Astrocyte of the cerebellum (primary cell): ENCODE data around the gene KIRREL3.

Source experiments
- DNase-seq: peaks from one replicate; pipeline ENCODE4 v3.0.0-alpha.2; 2011; ENCODE audit warnings: low read depth
- H3K4me3 ChIP-seq: 2 replicates; pipeline ENCODE4 v1.5.1; 2011; ENCODE audit warnings: mild to moderate bottlenecking, low read depth, low read length, moderate library complexity
- in situ Hi-C: cut with HindIII; loops from 2 replicates; pipeline ENCODE4 v1.10.0; 2017; ENCODE audit warnings: low sequenced_read_pairs
- TF ChIP-seq, protein P1 (sequence below): IDR thresholded peaks from 2 replicates; pipeline ENCODE4 v1.5.1; 2012; ENCODE audit warnings: low read length, low read depth, moderate library complexity, mild to moderate bottlenecking; ENCODE audit errors: missing control alignments

KIRREL3 gene

DNA sequence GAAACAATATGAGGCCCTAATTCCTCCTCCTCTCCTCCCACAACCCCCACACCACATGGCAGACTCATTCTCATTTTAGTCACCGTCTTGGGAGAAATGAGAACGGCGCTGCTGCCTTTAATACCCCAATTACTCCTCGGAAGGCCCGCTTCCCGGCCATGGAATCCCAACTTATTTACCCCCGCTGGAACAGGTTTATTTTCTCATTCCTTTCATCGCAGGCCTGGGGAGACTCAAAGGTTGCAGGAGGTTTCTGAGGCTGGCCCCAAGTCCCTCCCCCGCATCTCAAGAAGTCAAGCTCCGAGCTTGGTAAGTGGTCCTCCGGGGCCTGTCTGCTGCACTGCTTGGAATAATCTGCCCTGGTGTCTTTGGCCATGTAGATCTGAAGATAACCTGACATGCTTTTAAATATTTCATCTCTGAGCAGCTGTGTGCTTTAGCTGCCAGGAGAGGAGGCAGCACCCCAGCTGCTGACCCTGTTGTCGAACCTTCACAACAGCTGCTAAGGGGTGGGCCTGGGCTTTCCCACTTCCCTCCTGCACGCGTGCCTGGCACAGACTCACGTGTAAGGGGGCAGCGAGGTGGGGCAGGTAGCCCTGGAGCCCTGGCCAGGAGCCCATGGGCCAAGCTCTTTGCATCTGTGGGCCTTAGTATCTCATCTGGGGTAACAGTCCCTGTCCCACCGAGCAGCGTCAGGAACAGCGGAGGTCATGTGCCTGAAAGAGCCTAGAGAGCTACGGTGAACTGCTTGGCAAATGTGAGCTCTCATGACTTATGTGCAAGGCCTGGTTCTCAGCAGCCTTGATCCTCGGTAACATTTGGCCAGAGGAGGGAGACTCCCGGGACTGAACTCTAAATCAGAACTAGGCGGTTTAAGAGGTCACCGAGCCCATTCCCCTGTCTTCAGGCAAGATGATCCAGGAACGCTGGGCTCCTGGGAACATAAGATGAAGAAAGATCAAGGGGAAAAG lies 480.5 kb downstream of the KIRREL3 start:
- no peak overlapping the region for H3K4me3 ChIP-seq
- in situ Hi-C loops, result no loop called here
- TF ChIP-seq, protein P1, sequence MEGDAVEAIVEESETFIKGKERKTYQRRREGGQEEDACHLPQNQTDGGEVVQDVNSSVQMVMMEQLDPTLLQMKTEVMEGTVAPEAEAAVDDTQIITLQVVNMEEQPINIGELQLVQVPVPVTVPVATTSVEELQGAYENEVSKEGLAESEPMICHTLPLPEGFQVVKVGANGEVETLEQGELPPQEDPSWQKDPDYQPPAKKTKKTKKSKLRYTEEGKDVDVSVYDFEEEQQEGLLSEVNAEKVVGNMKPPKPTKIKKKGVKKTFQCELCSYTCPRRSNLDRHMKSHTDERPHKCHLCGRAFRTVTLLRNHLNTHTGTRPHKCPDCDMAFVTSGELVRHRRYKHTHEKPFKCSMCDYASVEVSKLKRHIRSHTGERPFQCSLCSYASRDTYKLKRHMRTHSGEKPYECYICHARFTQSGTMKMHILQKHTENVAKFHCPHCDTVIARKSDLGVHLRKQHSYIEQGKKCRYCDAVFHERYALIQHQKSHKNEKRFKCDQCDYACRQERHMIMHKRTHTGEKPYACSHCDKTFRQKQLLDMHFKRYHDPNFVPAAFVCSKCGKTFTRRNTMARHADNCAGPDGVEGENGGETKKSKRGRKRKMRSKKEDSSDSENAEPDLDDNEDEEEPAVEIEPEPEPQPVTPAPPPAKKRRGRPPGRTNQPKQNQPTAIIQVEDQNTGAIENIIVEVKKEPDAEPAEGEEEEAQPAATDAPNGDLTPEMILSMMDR, result no peak
- DNase-seq, result no peak

DNA sequence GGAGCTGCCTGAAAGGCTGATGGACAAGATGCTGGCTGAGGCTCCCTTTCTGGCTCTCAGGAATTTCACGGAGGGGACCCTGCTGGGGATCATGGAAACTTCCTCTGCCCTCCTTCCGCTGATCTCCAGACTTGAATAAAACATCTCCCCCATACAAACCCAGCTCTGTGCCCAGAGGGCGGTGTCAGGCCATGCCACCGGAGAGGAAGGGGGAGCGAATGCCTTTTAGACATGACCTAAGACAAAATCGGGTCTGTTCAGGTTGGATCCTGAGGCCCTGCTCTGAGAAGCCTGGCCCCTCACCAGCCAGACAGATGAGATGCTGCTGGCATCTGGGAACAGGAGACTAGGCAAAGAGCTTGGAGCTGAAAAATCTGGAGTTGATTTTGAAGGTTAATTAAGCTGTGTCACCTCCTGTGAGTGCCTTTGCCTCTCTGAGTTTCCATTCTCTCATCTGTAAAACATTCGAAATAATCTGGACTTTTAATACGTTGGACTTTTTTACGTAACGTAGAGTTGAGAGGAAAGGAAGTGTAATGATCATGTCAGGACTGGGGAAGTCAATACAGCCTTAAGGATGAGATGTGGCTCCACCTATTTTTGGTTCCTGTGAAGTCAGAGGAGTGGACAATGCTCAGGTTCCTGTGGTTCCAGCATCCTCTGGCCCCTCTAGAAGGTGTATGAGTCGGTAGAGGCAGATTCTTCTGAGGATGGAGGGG lies 481.4 kb downstream of the KIRREL3 start:
- TF ChIP-seq, protein P1, result no peak
- DNase-seq, result no peak
- H3K4me3 ChIP-seq, result no peak overlapping the region
- in situ Hi-C loops, result no loop called here

DNA sequence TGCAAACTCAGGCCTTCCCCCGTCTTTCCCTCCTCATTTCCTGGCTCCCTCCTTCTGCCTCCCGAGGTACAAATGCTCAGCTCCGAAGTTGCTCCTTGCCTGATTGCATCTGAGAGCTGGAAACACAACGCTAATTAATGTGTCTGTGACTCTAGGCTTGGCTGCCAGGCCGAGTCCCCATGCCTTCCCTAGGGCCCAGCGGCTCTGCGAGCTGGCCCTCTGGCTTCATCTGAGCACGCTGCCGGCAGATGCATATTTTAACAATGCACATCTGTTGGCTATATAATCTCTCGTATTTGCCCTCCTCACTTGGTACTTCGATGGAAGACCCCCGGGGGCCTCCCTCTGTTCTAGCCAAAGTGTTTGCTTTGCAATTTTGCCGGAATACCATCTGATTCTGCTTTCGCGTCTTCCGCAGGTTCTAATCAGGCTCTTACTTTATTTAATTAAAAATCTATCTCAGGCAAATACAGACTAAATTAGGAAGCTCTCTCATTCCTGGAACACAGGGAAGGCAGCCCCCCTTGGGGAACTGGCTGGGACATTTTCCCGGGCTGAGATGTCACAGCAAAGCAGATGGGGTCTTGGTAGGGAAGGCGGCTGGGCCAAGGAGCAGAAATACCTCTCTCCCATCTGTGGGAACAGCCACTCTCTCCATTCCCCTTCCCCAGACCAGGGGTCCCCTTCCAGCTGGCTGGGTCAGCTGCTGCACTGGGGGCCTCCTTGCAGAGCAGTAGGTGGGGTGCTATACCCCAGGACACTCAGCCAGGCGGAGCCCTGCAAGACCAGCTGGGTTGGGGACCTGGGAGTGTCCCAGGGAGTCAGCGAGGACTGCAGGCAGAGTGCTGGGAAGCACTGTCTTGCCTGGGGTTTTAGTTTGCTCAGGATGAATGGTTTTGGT lies 482.2 kb downstream of the KIRREL3 start:
- DNase-seq, result no peak
- TF ChIP-seq, protein P1, result no peak
- in situ Hi-C loops, result no loop called here
- H3K4me3 ChIP-seq, result no peak overlapping the region

DNA sequence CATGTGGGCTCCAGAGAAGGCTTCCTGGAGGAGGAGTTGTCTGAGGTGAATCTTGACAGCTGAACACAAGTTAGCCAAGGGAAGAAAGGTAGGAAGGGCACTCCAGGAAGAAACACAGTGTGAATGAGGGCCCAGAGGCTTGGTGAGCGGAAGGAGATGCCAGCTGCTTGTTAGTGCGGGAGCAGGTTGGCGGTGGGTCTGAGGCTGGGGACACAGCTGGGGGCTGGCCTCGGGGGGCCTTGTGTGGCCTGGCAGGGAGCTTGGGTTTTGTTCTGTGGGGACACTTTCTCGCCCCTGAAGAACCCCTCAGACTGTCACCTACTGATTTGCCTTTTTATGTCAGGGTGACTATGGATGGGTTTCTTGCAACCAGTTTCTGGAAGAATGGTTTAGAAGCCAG lies 485.1 kb downstream of the KIRREL3 start:
- no peak for DNase-seq
- TF ChIP-seq, protein P1, result no peak
- H3K4me3 ChIP-seq, result no peak overlapping the region
- in situ Hi-C loops, result no loop called here

DNA sequence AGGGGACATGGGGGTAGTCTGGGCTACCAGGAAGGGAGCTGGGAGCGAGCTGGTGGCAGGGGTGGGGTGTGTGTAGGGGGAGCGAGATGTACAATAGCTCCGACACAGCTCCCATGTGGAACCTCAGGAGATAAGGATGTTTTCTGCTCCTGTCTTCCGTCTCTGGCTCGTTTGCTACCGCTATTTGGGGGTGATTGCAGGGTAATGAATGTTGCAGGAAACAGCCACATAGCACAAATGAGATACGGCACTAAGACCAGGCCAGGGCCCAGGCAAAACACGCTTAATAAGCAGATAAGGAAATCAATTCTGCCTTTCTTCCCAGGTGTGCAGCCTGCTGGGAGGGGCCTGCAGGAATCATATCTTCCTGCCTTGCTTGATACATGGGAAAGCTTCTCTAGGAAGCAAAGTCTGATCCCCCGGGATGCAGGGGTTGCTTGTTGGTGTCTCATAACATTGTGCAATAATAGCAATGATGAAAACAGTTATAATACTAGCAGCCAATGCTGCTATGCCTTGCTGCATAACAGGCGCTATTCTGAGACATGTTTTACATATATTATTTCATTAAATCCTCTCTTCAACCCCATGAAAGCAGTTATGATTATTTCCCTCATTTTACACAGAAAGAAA lies 486.4 kb downstream of the KIRREL3 start:
- in situ Hi-C loops, result no loop called here
- TF ChIP-seq, protein P1, result no peak
- DNase-seq, result no peak
- no peak overlapping the region for H3K4me3 ChIP-seq
